Measurements from ENCODE around the gene GIMAP2. TPM values are rescaled to one million over a fixed set of nuclear protein-coding genes. Genes with fewer than 3 reads are reported as not detected.
"Not testable (repeated sequence)": the region's sequence is repeated elsewhere in the genome, so short reads cannot be mapped to it uniquely, and the experiment has no call there.

The GIMAP2 gene
- total RNA-seq, 2 donors from 2014 or later: 6.6 to 16.1 TPM

- Histone ChIP-seq H3K36me3 (no peaks in the 10 kb centered on the region), H3K9me3 (no peaks in the 10 kb centered on the region), H3K27ac (no peak overlapping the region), H3K27me3 (replicated peaks; ENCODE audit: insufficient read depth) (no peaks in the 10 kb centered on the region), H3K4me3 (no peak overlapping the region), H3K4me1 (replicated peaks) (no peaks in the 10 kb centered on the region)
- DNase-seq (ENCODE audit: low spot score): no peak
- intact Hi-C loops (cut with DNase I): no loop called here
- WGBS: 80% methylated on average over 4 of the region's 4 CpGs
- no peak for TF ChIP-seq CTCF (IDR thresholded peaks at IDR 0.05)
- no peak for TF ChIP-seq POLR2A (IDR thresholded peaks at IDR 0.05)
- TF ChIP-seq POLR2AphosphoS5 (IDR thresholded peaks at IDR 0.05): no peak
Observed at GRCh38 chr7:150660939-150661613, 24.4 kb upstream of the GIMAP2 start.

- H3K4me3 ChIP-seq; H3K27me3 ChIP-seq (replicated peaks; ENCODE audit: insufficient read depth); intact Hi-C loops (cut with DNase I); H3K4me1 ChIP-seq (replicated peaks); DNase-seq (ENCODE audit: low spot score); H3K27ac ChIP-seq; H3K9me3 ChIP-seq; H3K36me3 ChIP-seq: not testable (repeated sequence)
Observed at GRCh38 chr7:150662821-150663220, 22.7 kb upstream of the GIMAP2 start.

GRCh38 chr7:150663802-150664494 lies 21.6 kb upstream of the GIMAP2 start:
- H3K36me3 ChIP-seq: no peaks in the 10 kb centered on the region
- no peak overlapping the region for H3K4me3 ChIP-seq
- no peaks in the 10 kb centered on the region for H3K9me3 ChIP-seq
- WGBS: 94% methylated on average over 4 of the region's 4 CpGs
- no peak for TF ChIP-seq POLR2A (IDR thresholded peaks at IDR 0.05)
- no peak for TF ChIP-seq POLR2AphosphoS5 (IDR thresholded peaks at IDR 0.05)
- TF ChIP-seq CTCF (IDR thresholded peaks at IDR 0.05): no peak
- intact Hi-C loops (cut with DNase I): no loop called here
- H3K27ac ChIP-seq: no peak overlapping the region
- no peaks in the 10 kb centered on the region for H3K27me3 ChIP-seq (replicated peaks; ENCODE audit: insufficient read depth)
- H3K4me1 ChIP-seq (replicated peaks): no peaks in the 10 kb centered on the region
- DNase-seq (ENCODE audit: low spot score): no peak

- no peaks in the 10 kb centered on the region for H3K36me3 ChIP-seq
- WGBS: 90% methylated on average over 9 of the region's 9 CpGs
- no peak overlapping the region for H3K27ac ChIP-seq
- H3K4me3 ChIP-seq: no peak overlapping the region
- H3K27me3 ChIP-seq (replicated peaks; ENCODE audit: insufficient read depth): no peaks in the 10 kb centered on the region
- H3K9me3 ChIP-seq: no peaks in the 10 kb centered on the region
- H3K4me1 ChIP-seq (replicated peaks): no peaks in the 10 kb centered on the region
- TF ChIP-seq POLR2AphosphoS5 (IDR thresholded peaks at IDR 0.05) (no peak), CTCF (IDR thresholded peaks at IDR 0.05) (no peak), POLR2A (IDR thresholded peaks at IDR 0.05) (no peak)
- intact Hi-C loops (cut with DNase I): no loop called here
- DNase-seq (ENCODE audit: low spot score): no peak
Observed at GRCh38 chr7:150665089-150665748, 20.3 kb upstream of the GIMAP2 start.

GRCh38 chr7:150665896-150666295 lies 19.6 kb upstream of the GIMAP2 start:
- Histone ChIP-seq H3K27ac (no peak overlapping the region), H3K4me1 (replicated peaks) (no peaks in the 10 kb centered on the region), H3K4me3 (no peak overlapping the region), H3K27me3 (replicated peaks; ENCODE audit: insufficient read depth) (no peaks in the 10 kb centered on the region), H3K9me3 (no peaks in the 10 kb centered on the region), H3K36me3 (no peaks in the 10 kb centered on the region)
- intact Hi-C loops (cut with DNase I): no loop called here
- 89% methylated on average over 2 of the region's 2 CpGs for WGBS
- TF ChIP-seq POLR2A (IDR thresholded peaks at IDR 0.05) (no peak), CTCF (IDR thresholded peaks at IDR 0.05) (no peak)
- no peak for DNase-seq (ENCODE audit: low spot score)

Data from prostate gland (tissue), 2 donors.